Left ventricle myocardium inferior (tissue), 1 donor: ENCODE measurements around the gene TACSTD2. TPM values are rescaled to one million over a fixed set of nuclear protein-coding genes. Genes with fewer than 3 reads are reported as not detected.
"Not testable (repeated sequence)": the region's sequence is repeated elsewhere in the genome, so short reads cannot be mapped to it uniquely, and the experiment has no call there.

Experiments used
- DNase-seq: peaks from one replicate; pipeline ENCODE4 v3.0.0-alpha.2; 2020
- H3K27ac ChIP-seq: fragments of 200-600 bp; replicated peaks from 2 replicates; pipeline ENCODE4 v1.8.0; 2021
- H3K27me3 ChIP-seq: fragments of 200-600 bp; 2 replicates; pipeline ENCODE4 v1.8.0; 2021; ENCODE audit warnings: low read depth
- H3K36me3 ChIP-seq: fragments of 200-600 bp; 2 replicates; pipeline ENCODE4 v1.8.0; 2021
- H3K4me1 ChIP-seq: fragments of 200-600 bp; 2 replicates; pipeline ENCODE4 v1.8.0; 2021
- H3K4me3 ChIP-seq: fragments of 200-600 bp; 2 replicates; pipeline ENCODE4 v1.8.0; 2021; ENCODE audit warnings: mild to moderate bottlenecking, moderate library complexity
- H3K9me3 ChIP-seq: fragments of 200-600 bp; replicated peaks from 2 replicates; pipeline ENCODE4 v1.8.0; 2021
- intact Hi-C: fragments of 100-400 bp; cut with micrococcal nuclease; formaldehyde crosslinking; loops from one replicate; pipeline ENCODE4 v1.11.0; 2022
- total RNA-seq: library from RNA; stranded (reverse); fragmentation: NEBNext Ultra II Directional; extraction: Animal tissue kit (Norgen Biotek cat#: 25700); gene quantifications from one replicate; pipeline ENCODE4 v1.2.1, GENCODE V29; 2021
- TF ChIP-seq, protein P1 (sequence below): fragments of 200-600 bp; IDR thresholded peaks from 2 replicates; pipeline ENCODE4 v1.8.0; 2021; ENCODE audit warnings: antibody characterized with exemption, mild to moderate bottlenecking, borderline replicate concordance
- donor health status: DM: no; HTN: yes; CAD: no; lungs with severe emphysema.

Gene TACSTD2
- total RNA-seq, 1 donor from 2014 or later: 0.16 TPM

DNA sequence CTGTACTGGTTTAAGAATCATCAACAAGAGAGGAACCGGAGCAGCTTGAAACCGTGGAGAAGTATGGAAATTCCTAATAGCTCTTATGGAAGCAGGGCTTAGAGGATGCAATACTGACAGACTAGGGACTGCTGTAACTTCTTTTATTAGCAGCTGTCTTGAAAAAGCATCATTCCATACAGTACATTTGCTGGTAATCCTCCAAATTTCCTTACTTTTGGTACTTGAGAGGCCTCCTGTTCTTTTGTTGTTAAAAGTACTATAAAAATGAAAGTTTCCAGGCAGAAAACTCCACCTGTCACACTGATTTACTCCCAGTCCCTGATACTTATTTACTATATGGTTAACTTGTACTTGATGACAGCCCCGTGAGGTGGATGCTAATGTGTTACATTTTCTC lies 38.2 kb downstream of the TACSTD2 start:
- no peaks in the 10 kb centered on the region for H3K9me3 ChIP-seq
- peaks cover 6% of the 10 kb centered on the region for H3K36me3 ChIP-seq
- no peaks in the 10 kb centered on the region for H3K27me3 ChIP-seq
- TF ChIP-seq, protein P1, sequence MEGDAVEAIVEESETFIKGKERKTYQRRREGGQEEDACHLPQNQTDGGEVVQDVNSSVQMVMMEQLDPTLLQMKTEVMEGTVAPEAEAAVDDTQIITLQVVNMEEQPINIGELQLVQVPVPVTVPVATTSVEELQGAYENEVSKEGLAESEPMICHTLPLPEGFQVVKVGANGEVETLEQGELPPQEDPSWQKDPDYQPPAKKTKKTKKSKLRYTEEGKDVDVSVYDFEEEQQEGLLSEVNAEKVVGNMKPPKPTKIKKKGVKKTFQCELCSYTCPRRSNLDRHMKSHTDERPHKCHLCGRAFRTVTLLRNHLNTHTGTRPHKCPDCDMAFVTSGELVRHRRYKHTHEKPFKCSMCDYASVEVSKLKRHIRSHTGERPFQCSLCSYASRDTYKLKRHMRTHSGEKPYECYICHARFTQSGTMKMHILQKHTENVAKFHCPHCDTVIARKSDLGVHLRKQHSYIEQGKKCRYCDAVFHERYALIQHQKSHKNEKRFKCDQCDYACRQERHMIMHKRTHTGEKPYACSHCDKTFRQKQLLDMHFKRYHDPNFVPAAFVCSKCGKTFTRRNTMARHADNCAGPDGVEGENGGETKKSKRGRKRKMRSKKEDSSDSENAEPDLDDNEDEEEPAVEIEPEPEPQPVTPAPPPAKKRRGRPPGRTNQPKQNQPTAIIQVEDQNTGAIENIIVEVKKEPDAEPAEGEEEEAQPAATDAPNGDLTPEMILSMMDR: no peak
- intact Hi-C loops: no loop called here
- DNase-seq: no peak
- no peak overlapping the region for H3K4me3 ChIP-seq
- H3K4me1 ChIP-seq: peaks cover 6% of the 10 kb centered on the region
- H3K27ac ChIP-seq: no peak overlapping the region

DNA sequence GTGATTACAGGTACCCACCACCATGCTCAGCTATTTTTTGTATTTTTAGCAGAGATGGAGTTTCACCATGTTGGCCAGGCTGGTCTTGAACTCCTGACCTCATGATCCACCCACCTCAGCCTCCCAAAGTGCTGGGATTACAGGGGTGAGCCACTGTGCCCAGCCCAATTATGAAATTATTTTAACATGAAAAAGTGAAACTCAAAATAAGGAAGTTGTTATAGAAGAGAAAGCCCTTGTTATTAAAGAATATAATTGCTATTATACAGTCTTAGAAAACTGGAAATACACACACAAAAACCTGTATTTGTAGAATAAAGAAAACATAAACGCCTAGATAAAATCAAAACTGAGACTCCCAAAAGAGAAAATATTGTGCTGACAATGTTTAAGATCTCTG lies 45.2 kb downstream of the TACSTD2 start:
- H3K27ac ChIP-seq, H3K27me3 ChIP-seq, DNase-seq, H3K4me3 ChIP-seq, H3K9me3 ChIP-seq, H3K36me3 ChIP-seq, intact Hi-C loops: not testable (repeated sequence)
- peaks cover 21% of the 10 kb centered on the region for H3K4me1 ChIP-seq

DNA sequence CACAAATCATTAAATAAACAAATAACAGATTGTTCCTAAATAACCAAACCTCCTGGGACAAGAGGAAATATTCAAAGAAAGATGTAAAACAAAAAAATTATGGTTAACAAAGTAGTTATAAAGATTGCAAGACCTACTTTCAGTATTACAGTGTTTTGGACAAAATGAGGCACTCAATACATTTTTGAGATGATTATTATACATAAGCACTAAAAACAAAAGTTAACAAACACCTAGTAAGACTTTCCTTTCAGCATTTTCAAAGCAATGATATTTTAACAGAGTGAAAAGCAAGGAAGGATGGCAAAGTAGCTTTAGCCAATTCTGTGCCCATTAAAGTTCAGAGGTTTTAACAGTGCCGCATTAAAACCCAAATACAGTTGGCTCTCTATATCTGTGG lies 47.8 kb downstream of the TACSTD2 start:
- DNase-seq: no peak
- Histone ChIP-seq H3K9me3 (no peaks in the 10 kb centered on the region), H3K4me3 (no peak overlapping the region), H3K4me1 (peaks cover 31% of the 10 kb centered on the region), H3K27me3 (no peaks in the 10 kb centered on the region), H3K27ac (no peak overlapping the region), H3K36me3 (peaks cover 14% of the 10 kb centered on the region)
- intact Hi-C loops: no loop called here
- TF ChIP-seq, protein P1: no peak

DNA sequence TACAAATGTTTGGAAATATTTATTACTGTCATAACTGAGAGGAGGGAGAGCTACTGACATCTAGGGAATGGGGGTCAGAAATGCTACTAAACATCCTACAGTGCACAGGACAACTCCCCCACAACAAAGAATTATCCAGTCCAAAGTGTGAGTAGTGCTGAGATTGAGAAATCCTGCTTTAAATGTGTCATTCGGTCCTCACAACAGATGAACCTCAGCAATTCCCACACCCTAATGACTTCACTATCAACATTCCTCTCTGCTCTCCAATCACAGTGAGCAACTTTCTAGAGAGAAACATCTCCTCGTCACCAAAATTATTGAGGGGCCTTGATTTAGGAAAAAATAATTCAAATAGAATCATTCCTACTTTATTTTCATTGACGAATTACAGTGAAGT lies 48.5 kb downstream of the TACSTD2 start:
- intact Hi-C loops: no loop called here
- Histone ChIP-seq H3K4me3 (no peak overlapping the region), H3K27ac (no peak overlapping the region), H3K36me3 (peaks cover 21% of the 10 kb centered on the region), H3K27me3 (no peaks in the 10 kb centered on the region), H3K4me1 (peaks cover 31% of the 10 kb centered on the region), H3K9me3 (no peaks in the 10 kb centered on the region)
- TF ChIP-seq, protein P1: no peak
- DNase-seq: no peak

Other genes starting within 250 kb of the TACSTD2 start
- gene OMA1, start 30.5 kb downstream of the TACSTD2 start, total RNA-seq: 36.6 TPM
- gene MYSM1, start 122.8 kb upstream of the TACSTD2 start, total RNA-seq: 20.4 TPM
- 101 TPM for gene JUN, start 206.8 kb upstream of the TACSTD2 start, total RNA-seq